ENCODE measurements around the gene CES3. TPM values are rescaled to one million over a fixed set of nuclear protein-coding genes. Genes with fewer than 3 reads are reported as not detected.

CES3 gene
- total RNA-seq, 1 experiment from 2014 or later, result 3.7 TPM

GRCh38 chr16:67022531-67023214 lies 61.6 kb downstream of the CES3 start:
- Histone ChIP-seq H2BK20ac (ENCODE audit: low read depth, low read length, poor library complexity, severe bottlenecking) (no peak overlapping the region), H3K27ac (ENCODE audit: insufficient read length, low read depth, low read length) (no peak overlapping the region)

More at GRCh38 chr16:67022531-67023214, 61.6 kb downstream of the CES3 start:
- no peaks in the 10 kb centered on the region for H3K4me1 ChIP-seq (ENCODE audit: insufficient read depth, low read length)
- H3K79me1 ChIP-seq (ENCODE audit: insufficient read depth, low read depth, low read length, poor library complexity, severe bottlenecking), result no peaks in the 10 kb centered on the region
- no peak overlapping the region for H3K18ac ChIP-seq (ENCODE audit: insufficient read length, low read depth, low read length)
- TF ChIP-seq, protein P1, sequence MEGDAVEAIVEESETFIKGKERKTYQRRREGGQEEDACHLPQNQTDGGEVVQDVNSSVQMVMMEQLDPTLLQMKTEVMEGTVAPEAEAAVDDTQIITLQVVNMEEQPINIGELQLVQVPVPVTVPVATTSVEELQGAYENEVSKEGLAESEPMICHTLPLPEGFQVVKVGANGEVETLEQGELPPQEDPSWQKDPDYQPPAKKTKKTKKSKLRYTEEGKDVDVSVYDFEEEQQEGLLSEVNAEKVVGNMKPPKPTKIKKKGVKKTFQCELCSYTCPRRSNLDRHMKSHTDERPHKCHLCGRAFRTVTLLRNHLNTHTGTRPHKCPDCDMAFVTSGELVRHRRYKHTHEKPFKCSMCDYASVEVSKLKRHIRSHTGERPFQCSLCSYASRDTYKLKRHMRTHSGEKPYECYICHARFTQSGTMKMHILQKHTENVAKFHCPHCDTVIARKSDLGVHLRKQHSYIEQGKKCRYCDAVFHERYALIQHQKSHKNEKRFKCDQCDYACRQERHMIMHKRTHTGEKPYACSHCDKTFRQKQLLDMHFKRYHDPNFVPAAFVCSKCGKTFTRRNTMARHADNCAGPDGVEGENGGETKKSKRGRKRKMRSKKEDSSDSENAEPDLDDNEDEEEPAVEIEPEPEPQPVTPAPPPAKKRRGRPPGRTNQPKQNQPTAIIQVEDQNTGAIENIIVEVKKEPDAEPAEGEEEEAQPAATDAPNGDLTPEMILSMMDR (conservative IDR thresholded peaks at IDR 0.05), result no peak
- H2AK5ac ChIP-seq (ENCODE audit: insufficient read length, low read length), result no peak overlapping the region
- H3K9me3 ChIP-seq (ENCODE audit: control insufficient read depth, low read depth, low read length), result no peaks in the 10 kb centered on the region
- no peak overlapping the region for H3K14ac ChIP-seq (ENCODE audit: insufficient read depth, low read length)
- H3K23ac ChIP-seq (ENCODE audit: insufficient read length, low read depth, low read length), result no peak overlapping the region
- no peaks in the 10 kb centered on the region for H4K20me1 ChIP-seq (ENCODE audit: control insufficient read depth, insufficient read depth, insufficient read length)
- no peak overlapping the region for H3K27ac Mint-ChIP-seq
- no peak overlapping the region for H2BK12ac ChIP-seq (ENCODE audit: insufficient read length, low read depth, low read length)
- no CpG with 5 or more reads among the region's 4 CpGs for WGBS (ENCODE audit: extremely low coverage, insufficient read length, low lambda C conversion rate)
- H4K91ac ChIP-seq (ENCODE audit: insufficient read length, low read depth, low read length), result no peak overlapping the region
- no peak overlapping the region for H4K8ac ChIP-seq (replicated peaks; ENCODE audit: insufficient read length, low read depth, low read length)
- H3K9ac ChIP-seq (ENCODE audit: extremely low read depth, insufficient read length, low read length), result no peak overlapping the region
- no peak overlapping the region for H4K5ac ChIP-seq (ENCODE audit: insufficient read length, low read depth, low read length)
- no peaks in the 10 kb centered on the region for H3K23me2 ChIP-seq (ENCODE audit: insufficient read length, low read depth, low read length, poor library complexity, severe bottlenecking)
- H3K27me3 ChIP-seq (ENCODE audit: insufficient read depth, low read length), result no peaks in the 10 kb centered on the region
- H3T11ph ChIP-seq (ENCODE audit: low read length), result no peak overlapping the region
- H3K79me2 ChIP-seq (ENCODE audit: insufficient read depth, low read length), result no peaks in the 10 kb centered on the region
- no peak overlapping the region for H2BK120ac ChIP-seq (ENCODE audit: low read depth, low read length, poor library complexity, severe bottlenecking)
- peaks cover 3 to 8% of the 10 kb centered on the region in 2 experiments for H3K4me1 Mint-ChIP-seq
- no peaks in the 10 kb centered on the region for H3K9me3 Mint-ChIP-seq
- no peak overlapping the region for H3K4me2 ChIP-seq (ENCODE audit: insufficient read depth, insufficient read length, low read length)
- H3K27me3 Mint-ChIP-seq (ENCODE audit: low read depth), result peaks cover 6% of the 10 kb centered on the region
- DNase-seq, result no peak
- no peak overlapping the region for H2AFZ ChIP-seq (ENCODE audit: low read length)
- no peaks in the 10 kb centered on the region for H3K36me3 Mint-ChIP-seq (ENCODE audit: insufficient read depth in 1 of 3, low read depth in 3 of 3)
- H2BK5ac ChIP-seq (ENCODE audit: insufficient read length, low read length), result no peak overlapping the region
- H3K56ac ChIP-seq (ENCODE audit: insufficient read length, low read depth, low read length), result no peak overlapping the region
- no peak overlapping the region for H2BK15ac ChIP-seq (ENCODE audit: low read depth, low read length)
- H3K4me3 Mint-ChIP-seq, result no peak overlapping the region
- no peak overlapping the region for H3K4ac ChIP-seq (ENCODE audit: low read depth, low read length)

All from H9 (cell line).